EL (cell line): ENCODE results near the gene TMEM132D.
"Not testable (repeated sequence)": the region's sequence is repeated elsewhere in the genome, so short reads cannot be mapped to it uniquely, and the experiment has no call there.

Experiments used
- DNase-seq: peaks from one replicate; pipeline ENCODE4 v3.0.0-alpha.2; 2016

TMEM132D gene

GRCh38 chr12:129571901-129572494, 331.8 kb downstream of the TMEM132D start:
- DNase-seq = no peak

GRCh38 chr12:129570796-129571400, 332.9 kb downstream of the TMEM132D start:
- no peak for DNase-seq

- no peak for DNase-seq
Observed at GRCh38 chr12:129566800-129567199, 337.0 kb downstream of the TMEM132D start.

GRCh38 chr12:129564768-129565167, 339.1 kb downstream of the TMEM132D start:
- no peak for DNase-seq

- DNase-seq = no peak
Observed at GRCh38 chr12:129563266-129563665, 340.6 kb downstream of the TMEM132D start.

GRCh38 chr12:129561304-129561703, 342.5 kb downstream of the TMEM132D start:
- DNase-seq = no peak

- no peak for DNase-seq
Observed at GRCh38 chr12:129559776-129560175, 344.0 kb downstream of the TMEM132D start.

- no peak for DNase-seq
Observed at GRCh38 chr12:129558036-129558435, 345.8 kb downstream of the TMEM132D start.

GRCh38 chr12:129556082-129556481, 347.7 kb downstream of the TMEM132D start:
- no peak for DNase-seq

GRCh38 chr12:129552996-129553750, 350.7 kb downstream of the TMEM132D start:
- no peak for DNase-seq

- no peak for DNase-seq
Observed at GRCh38 chr12:129551441-129551840, 352.4 kb downstream of the TMEM132D start.

GRCh38 chr12:129550353-129550752, 353.5 kb downstream of the TMEM132D start:
- no peak for DNase-seq

- no peak for DNase-seq
Observed at GRCh38 chr12:129549656-129550055, 354.2 kb downstream of the TMEM132D start.

- DNase-seq = not testable (repeated sequence)
Observed at GRCh38 chr12:129549020-129549419, 354.8 kb downstream of the TMEM132D start.

- no peak for DNase-seq
Observed at GRCh38 chr12:129544716-129545115, 359.1 kb downstream of the TMEM132D start.

- no peak for DNase-seq
Observed at GRCh38 chr12:129540954-129541353, 362.9 kb downstream of the TMEM132D start.

- DNase-seq = no peak
Observed at GRCh38 chr12:129540249-129540648, 363.6 kb downstream of the TMEM132D start.

GRCh38 chr12:129538724-129539335, 365.0 kb downstream of the TMEM132D start:
- DNase-seq = not testable (repeated sequence)

- no peak for DNase-seq
Observed at GRCh38 chr12:129538137-129538536, 365.7 kb downstream of the TMEM132D start.

- no peak for DNase-seq
Observed at GRCh38 chr12:129534966-129535750, 368.7 kb downstream of the TMEM132D start.

GRCh38 chr12:129532707-129533499, 370.9 kb downstream of the TMEM132D start:
- no peak for DNase-seq

- no peak for DNase-seq
Observed at GRCh38 chr12:129532082-129532481, 371.7 kb downstream of the TMEM132D start.
